Renal pelvis (tissue), 4 donors: ENCODE data around the gene PTBP3. TPM values are rescaled to one million over a fixed set of nuclear protein-coding genes. Genes with fewer than 3 reads are reported as not detected.
"Not testable (repeated sequence)": the region's sequence is repeated elsewhere in the genome, so short reads cannot be mapped to it uniquely, and the experiment has no call there.

Source experiments
- DNase-seq: peaks from one replicate; pipeline ENCODE4 v3.0.0-alpha.2; 2013
- polyA plus RNA-seq, 3 donors: library from polyadenylated mRNA; unstranded; fragments of 120-200 nt; gene quantifications; one replicate each; pipeline ENCODE4 v1.2.1, GENCODE V29; 2013; ENCODE audit not compliant: insufficient read length in 3 of 3

The PTBP3 gene
- polyA plus RNA-seq, 3 donors: 76.2 to 95.1 (median 87.5) TPM

GRCh38 chr9:112278152-112278551, 55.3 kb downstream of the PTBP3 start:
- DNase-seq: no peak

- no peak for DNase-seq
Measured at GRCh38 chr9:112274600-112274999, 58.8 kb downstream of the PTBP3 start.

- DNase-seq: no peak
Measured at GRCh38 chr9:112273876-112274275, 59.5 kb downstream of the PTBP3 start.

- DNase-seq: no peak
Measured at GRCh38 chr9:112271466-112272098, 61.8 kb downstream of the PTBP3 start.

- peak; percentile 9 for DNase-seq
Measured at GRCh38 chr9:112268413-112268812, 65.0 kb downstream of the PTBP3 start.

GRCh38 chr9:112267086-112267485, 66.3 kb downstream of the PTBP3 start:
- DNase-seq: not testable (repeated sequence)

GRCh38 chr9:112265391-112265790, 68.0 kb downstream of the PTBP3 start:
- no peak for DNase-seq

GRCh38 chr9:112262577-112262976, 70.8 kb downstream of the PTBP3 start:
- DNase-seq: no peak

GRCh38 chr9:112261133-112261532, 72.3 kb downstream of the PTBP3 start:
- no peak for DNase-seq

- no peak for DNase-seq
Measured at GRCh38 chr9:112258106-112258505, 75.3 kb downstream of the PTBP3 start.

- no peak for DNase-seq
Measured at GRCh38 chr9:112252194-112252593, 81.2 kb downstream of the PTBP3 start.

- no peak for DNase-seq
Measured at GRCh38 chr9:112249277-112249676, 84.1 kb downstream of the PTBP3 start.

- DNase-seq: no peak
Measured at GRCh38 chr9:112248722-112249121, 84.7 kb downstream of the PTBP3 start.

GRCh38 chr9:112247090-112247489, 86.3 kb downstream of the PTBP3 start:
- no peak for DNase-seq

- no peak for DNase-seq
Measured at GRCh38 chr9:112245126-112245525, 88.3 kb downstream of the PTBP3 start.

- no peak for DNase-seq
Measured at GRCh38 chr9:112242147-112242804, 91.1 kb downstream of the PTBP3 start.

GRCh38 chr9:112241491-112241890, 91.9 kb downstream of the PTBP3 start:
- DNase-seq: no peak

GRCh38 chr9:112239708-112240107, 93.7 kb downstream of the PTBP3 start:
- DNase-seq: no peak

- DNase-seq: no peak
Measured at GRCh38 chr9:112239284-112239683, 94.1 kb downstream of the PTBP3 start.

- DNase-seq: no peak
Measured at GRCh38 chr9:112234779-112235178, 98.6 kb downstream of the PTBP3 start.

- DNase-seq: no peak
Measured at GRCh38 chr9:112233769-112234168, 99.7 kb downstream of the PTBP3 start.

GRCh38 chr9:112232233-112232632, 101.2 kb downstream of the PTBP3 start:
- no peak for DNase-seq

- DNase-seq: no peak
Measured at GRCh38 chr9:112226091-112226490, 107.3 kb downstream of the PTBP3 start.
